ENCODE results near the gene EXOC7.
"Not testable (repeated sequence)": the region's sequence is repeated elsewhere in the genome, so short reads cannot be mapped to it uniquely, and the experiment has no call there.

EXOC7 gene

DNA sequence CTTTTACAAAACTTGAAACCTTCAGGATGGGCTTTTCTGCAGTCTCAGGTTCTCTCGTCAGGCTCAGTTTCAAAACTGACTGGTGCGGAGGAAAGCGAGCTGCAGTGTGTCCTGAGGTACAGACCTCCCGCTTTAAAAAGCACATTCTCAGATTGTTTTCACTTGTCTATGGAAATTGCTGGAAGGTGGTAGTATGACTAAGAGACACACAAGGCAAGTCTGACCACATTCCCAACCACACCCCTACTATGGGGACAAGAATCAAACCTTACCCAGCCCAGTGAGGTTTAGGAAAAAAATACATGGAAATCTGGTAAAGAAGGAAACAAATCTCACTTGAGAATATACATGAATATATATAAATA lies 49.5 kb downstream of the EXOC7 start:
- no peak for DNase-seq
- in situ Hi-C loops (cut with HindIII; ENCODE audit: low pct_ligation_motif_present, low pct_unique_long_range_greater_than_20kb, low sequenced_read_pairs): no loop called here

DNA sequence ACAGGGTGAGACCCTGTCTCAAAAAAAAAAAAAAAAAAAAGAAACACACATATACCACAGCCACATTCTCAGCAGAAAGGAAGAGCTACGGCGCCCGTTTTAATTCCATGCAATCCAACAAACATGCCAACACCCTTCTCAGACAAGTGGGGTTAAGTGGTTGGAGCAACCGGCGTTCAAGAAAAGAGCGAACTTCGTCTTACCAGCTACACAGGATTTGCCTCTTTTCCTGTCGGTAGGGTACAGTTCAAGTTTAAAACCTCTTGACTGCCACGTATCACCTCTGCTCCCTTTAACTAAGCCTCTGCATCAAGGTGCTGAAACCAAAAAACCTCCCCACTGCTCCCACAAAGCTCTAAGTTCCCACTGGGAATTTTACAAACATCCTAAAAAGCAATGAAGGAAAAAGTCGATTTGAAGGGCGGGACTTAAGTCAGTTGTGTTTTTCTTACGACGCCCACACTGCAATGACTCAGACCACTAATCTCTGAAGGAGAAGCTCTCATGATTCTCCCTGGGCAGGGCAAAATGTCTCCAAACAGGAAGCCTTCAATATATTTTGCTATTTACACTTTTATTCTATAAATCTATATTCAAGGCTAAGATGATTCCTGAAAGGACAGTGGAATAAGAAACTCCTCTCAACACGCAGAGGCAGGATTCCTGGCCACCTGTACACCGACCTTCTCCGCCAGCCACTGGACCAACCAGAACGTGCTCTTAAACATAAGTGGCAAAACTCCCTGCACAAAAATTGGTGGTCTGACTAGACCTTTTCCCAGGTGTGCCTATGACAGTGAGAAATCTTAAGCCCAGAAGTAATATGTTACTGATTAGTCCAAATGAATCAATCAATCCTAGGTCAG lies 50.1 kb downstream of the EXOC7 start:
- in situ Hi-C loops (cut with HindIII; ENCODE audit: low pct_ligation_motif_present, low pct_unique_long_range_greater_than_20kb, low sequenced_read_pairs): no loop called here
- peak; percentile 35 for DNase-seq

GRCh38 chr17:76051561-76051960 lies 52.0 kb downstream of the EXOC7 start:
- peak; percentile 65 for DNase-seq
- in situ Hi-C loops (cut with HindIII; ENCODE audit: low pct_ligation_motif_present, low pct_unique_long_range_greater_than_20kb, low sequenced_read_pairs): no loop called here

DNA sequence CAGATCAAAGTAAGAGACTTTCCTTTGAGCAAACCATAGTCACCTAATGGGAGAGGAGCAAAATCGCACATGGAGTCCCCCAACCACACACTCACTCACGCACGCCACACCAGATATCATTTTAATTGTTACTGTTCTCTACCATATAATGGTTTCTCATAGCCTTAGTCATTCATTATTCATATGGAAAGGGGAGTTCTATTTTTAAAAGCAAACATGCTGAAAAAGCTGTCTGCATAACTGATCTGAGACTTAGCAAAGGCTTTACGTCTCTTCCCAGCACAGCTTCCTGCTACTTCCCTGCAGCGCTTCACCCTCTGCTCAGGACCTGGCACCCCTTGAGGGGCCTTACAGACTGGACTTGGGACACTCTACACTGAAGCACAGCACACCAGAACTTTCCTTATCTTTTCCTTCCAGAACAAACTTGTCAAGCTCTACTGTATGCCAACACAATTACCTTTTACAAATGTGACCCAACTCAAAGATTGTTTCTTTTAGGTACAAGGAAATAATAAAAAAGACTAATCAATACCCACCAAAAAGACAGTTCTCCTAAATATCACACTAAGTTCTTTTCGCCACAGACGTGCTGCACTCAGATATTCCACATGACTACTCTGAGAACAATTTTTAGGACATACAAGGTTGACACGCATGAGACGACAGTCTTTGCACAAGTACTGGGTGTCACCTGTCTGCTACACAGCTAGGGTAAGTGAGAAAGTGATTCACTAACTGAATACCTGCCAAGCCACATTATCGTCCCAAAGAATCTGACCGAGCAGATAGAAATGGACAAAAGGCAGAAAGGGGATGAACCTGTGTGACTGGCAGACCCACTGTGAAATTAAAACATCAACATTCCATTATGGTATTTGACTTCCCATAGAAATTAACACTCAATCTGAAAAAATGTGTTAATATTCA lies 52.8 kb downstream of the EXOC7 start:
- peak; percentile 70 for DNase-seq
- in situ Hi-C loops (cut with HindIII; ENCODE audit: low pct_ligation_motif_present, low pct_unique_long_range_greater_than_20kb, low sequenced_read_pairs): no loop called here

DNA sequence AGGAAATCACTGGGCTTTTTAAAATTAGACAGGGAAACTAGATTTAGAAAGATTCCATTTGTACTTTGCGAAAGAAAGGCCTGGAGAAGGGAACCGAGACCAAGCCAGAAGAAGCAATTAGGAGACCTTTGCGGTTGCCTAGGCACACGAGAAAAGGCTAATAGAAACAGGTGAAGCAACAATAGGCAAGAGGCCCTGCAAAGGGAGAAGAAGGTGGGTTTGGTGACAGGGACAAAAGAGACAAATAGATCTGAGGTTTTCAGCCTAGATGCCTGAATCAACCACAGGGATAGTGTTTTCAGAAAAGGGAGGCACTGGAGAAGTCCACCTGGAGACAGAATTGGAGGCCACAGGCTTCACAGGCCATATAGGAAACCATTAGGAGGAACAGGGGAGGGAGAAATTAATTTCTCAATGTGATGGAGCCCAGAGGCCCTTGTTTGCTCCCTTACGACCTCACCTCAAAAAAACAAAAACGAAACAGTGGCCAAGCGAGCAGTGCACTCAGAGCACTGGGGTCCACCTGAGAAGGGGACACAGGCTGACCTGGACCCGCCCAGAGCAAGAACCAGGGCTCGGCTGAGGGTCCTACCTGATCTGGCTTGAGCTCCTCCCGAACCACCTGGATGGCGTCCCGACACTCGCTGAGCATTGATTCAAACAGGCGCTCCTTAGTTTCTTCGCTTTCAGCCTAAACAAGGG lies 53.6 kb downstream of the EXOC7 start:
- DNase-seq: no peak

DNA sequence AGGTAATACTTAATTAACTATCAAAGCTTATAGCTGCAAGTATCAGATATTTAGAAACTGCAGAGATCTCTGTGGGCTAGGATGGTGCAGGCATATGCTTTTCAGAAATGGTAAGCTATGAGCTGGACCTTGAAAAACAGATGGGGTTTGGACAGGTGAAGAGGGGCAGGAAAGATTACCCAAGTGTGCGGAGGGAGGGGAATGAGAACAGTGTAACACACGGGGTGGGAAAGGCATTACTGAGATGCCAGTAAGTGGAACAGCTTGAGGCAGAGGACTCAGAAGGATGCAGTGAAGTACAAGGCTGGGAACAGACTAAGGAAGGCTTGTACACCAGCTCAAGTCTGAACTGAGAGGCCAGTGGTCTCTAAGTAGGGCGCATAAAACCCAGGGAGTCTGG lies 54.3 kb downstream of the EXOC7 start:
- in situ Hi-C loops (cut with HindIII; ENCODE audit: low pct_ligation_motif_present, low pct_unique_long_range_greater_than_20kb, low sequenced_read_pairs): no loop called here
- no peak for DNase-seq

More for the DNA sequence above, 53.6 kb downstream of the EXOC7 start:
- in situ Hi-C loops (cut with HindIII; ENCODE audit: low pct_ligation_motif_present, low pct_unique_long_range_greater_than_20kb, low sequenced_read_pairs): no loop called here

DNA sequence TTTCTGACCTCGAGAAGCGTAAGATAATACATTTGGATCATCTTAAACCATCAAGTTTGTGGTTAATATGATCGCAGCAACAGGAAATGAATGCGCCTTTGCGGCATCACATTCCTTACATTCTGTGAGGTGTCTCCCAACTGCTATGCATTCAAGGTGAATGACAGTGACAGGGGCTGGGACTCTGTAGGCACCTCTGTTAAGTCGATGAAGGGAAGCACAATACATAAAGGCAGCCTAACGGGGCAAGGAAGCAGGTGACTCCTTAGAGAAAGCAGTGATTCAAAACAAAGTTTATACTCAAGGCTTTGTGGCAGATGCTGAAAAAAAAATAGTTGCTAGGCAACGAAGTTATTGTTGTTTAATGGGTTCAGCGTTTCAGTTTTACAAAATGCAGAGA lies 54.9 kb downstream of the EXOC7 start:
- in situ Hi-C loops (cut with HindIII; ENCODE audit: low pct_ligation_motif_present, low pct_unique_long_range_greater_than_20kb, low sequenced_read_pairs): no loop called here
- no peak for DNase-seq

- in situ Hi-C loops (cut with HindIII; ENCODE audit: low pct_ligation_motif_present, low pct_unique_long_range_greater_than_20kb, low sequenced_read_pairs): no loop called here
- no peak for DNase-seq
These were observed 55.5 kb downstream of the EXOC7 start for GRCh38 chr17:76048025-76048605.

DNA sequence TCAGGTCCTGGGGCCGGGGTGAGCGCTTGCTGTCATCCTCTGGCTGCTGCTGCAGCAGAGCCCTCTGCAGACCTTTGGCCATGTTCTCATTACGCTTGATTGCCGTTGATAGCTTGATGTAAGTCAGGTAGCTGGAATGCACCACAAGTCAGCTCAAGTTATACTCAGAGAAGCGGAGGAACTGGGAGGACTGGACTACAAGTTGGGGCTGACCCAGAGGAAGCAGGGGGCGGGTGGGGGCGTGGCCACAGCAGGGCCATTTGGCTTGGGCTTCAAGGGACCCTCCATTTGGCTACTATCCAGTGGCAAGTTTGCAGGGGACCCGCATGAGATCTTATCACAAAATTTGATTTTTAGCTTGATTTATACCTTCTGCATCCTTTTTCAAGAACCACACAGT lies 57.5 kb downstream of the EXOC7 start:
- DNase-seq: no peak
- in situ Hi-C loops (cut with HindIII; ENCODE audit: low pct_ligation_motif_present, low pct_unique_long_range_greater_than_20kb, low sequenced_read_pairs): no loop called here

DNA sequence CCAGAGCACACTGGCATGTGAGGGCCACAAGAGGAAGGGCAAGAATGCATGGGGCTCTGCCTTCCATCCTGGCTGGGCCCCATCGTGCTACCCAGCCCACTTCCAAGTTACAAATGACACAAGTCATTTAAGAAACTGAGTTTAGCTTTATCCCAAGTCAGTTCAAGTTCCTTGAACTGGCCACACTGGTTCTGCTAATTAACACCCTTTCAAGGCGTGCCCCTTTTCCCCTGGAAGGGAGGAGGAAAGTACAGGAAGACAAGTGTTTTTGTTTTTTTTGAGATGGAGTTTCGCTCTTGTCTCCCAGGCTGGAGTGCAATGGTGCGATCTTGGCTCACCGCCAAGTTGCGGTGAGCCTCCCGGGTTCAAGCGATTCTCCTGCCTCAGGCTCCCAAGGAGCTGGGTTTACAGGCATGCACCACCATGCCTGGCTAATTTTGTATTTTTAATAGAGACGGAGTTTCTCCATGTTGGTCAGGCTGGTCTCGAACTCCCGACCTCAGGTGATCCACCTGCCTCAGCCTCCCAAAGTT lies 59.0 kb downstream of the EXOC7 start:
- in situ Hi-C loops (cut with HindIII; ENCODE audit: low pct_ligation_motif_present, low pct_unique_long_range_greater_than_20kb, low sequenced_read_pairs); DNase-seq: not testable (repeated sequence)

DNA sequence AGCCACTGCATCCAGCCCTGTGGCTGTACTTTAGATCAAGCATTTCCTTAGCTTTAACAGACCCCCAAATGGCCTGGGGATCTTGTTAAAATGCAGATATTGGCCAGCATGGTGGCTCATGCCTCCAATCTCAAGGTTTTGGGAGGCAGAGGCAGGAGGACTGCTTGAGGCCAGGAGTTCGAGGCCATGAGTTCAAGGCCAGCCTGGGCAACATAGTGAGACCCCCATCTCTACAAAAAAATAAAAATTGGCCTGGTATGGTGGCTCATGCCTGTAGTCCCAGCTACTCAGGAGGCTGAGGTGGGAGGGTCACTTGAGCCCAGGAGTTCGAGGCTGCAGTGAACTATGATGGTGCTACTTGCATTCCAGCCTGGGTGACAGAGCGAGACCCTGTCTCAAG lies 60.7 kb downstream of the EXOC7 start:
- DNase-seq; in situ Hi-C loops (cut with HindIII; ENCODE audit: low pct_ligation_motif_present, low pct_unique_long_range_greater_than_20kb, low sequenced_read_pairs): not testable (repeated sequence)

DNA sequence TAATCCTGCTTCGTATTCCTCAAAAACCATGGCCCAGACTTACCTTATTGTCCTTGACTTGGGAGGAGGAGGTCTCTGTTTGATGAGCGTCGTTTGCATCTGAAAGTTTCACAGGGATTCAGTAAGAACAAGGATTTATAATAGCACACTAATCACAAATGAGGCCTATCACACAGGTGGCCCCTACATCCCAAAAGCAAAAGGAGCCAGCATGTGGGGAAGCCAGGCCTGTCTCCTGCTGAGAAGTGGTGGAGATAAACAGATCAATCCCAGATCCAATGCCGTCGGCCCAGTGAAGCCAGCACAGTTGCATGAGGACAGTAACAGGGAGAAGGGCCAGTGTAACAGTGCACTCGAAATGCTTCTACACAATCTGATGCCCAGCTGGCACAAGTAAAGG lies 63.2 kb downstream of the EXOC7 start:
- in situ Hi-C loops (cut with HindIII; ENCODE audit: low pct_ligation_motif_present, low pct_unique_long_range_greater_than_20kb, low sequenced_read_pairs): no loop called here
- no peak for DNase-seq

- DNase-seq: no peak
- in situ Hi-C loops (cut with HindIII; ENCODE audit: low pct_ligation_motif_present, low pct_unique_long_range_greater_than_20kb, low sequenced_read_pairs): no loop called here
These were observed 64.5 kb downstream of the EXOC7 start for GRCh38 chr17:76039121-76039520.

DNA sequence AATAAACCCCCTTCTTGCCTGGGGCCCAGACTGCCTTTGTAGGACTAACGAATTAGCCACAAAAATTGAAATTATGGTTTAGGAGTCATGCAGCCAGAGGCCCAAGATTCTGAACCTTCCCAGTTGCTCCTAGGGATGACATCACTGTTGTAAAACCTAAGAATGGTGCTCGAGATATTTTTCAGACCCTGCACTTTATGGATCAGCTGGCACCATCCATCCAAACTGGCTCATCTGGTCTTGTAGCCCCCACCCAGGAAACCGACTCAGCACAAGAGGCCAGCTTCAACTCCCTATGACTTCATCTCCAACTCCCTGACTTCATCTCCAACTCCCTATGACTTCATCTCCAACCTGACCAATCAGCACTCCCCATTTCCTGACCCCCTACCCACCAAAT lies 65.5 kb downstream of the EXOC7 start:
- in situ Hi-C loops (cut with HindIII; ENCODE audit: low pct_ligation_motif_present, low pct_unique_long_range_greater_than_20kb, low sequenced_read_pairs): no loop called here
- DNase-seq: no peak

GRCh38 chr17:76036497-76037261 lies 66.9 kb downstream of the EXOC7 start:
- in situ Hi-C loops (cut with HindIII; ENCODE audit: low pct_ligation_motif_present, low pct_unique_long_range_greater_than_20kb, low sequenced_read_pairs): no loop called here
- DNase-seq: no peak

- no peak for DNase-seq
These were observed 68.9 kb downstream of the EXOC7 start for GRCh38 chr17:76034428-76035350.

DNA sequence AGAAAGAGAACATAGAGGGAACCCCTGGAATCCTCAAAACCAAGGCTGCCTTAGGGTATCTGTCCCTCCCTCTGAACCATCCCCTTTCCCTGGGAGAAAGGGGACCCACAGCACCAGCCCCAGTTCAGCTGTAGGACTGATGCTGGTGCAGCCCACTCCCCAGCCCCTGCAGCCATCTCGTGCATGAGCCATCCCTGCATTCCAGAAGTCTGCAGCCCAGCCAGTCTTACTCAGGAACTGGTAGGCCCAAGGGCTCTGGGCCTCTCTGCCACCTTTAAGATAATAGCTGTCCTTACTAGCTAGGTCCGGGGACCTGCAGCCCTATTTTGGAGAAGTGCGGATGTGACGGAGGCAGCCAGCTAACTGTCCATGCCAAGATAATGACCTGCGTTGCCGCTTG lies 70.4 kb downstream of the EXOC7 start:
- in situ Hi-C loops (cut with HindIII; ENCODE audit: low pct_ligation_motif_present, low pct_unique_long_range_greater_than_20kb, low sequenced_read_pairs): no loop called here
- DNase-seq: no peak

More at GRCh38 chr17:76034428-76035350, 68.9 kb downstream of the EXOC7 start:
- in situ Hi-C loops (cut with HindIII; ENCODE audit: low pct_ligation_motif_present, low pct_unique_long_range_greater_than_20kb, low sequenced_read_pairs): no loop called here
